OCI-M2 (cell line): ENCODE data around the gene NUCKS1.
A peak's percentile ranks its signal among the peaks of the same experiment; 100 is the strongest.

Source experiments
- DNase-seq: peaks from one replicate; lab custom pipeline; 2025; ENCODE audit not compliant: unreplicated experiment; lab: John Stamatoyannopoulos, UW

Gene NUCKS1

GRCh38 chr1:205701891-205702290, 48.1 kb downstream of the NUCKS1 start:
- DNase-seq: no peak

DNA sequence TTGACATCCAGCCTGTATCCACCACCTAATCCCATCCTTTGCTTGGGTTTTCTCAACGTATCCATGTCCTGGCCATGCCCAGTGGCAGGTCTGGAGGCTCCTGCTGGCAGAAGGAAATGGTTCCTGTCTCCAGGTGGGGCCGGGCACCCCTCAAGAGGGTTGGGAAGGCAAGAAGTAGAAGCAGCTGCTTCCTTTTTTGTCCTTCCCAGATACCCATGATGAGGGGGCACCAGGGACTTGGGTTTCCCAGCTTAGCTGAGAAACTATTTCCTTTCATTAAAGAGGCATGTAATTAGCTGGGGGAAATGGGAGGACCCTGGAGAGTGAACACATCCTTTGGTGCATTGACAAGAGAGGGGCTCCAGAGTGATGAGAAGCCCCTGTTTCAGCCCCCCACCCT, 48.6 kb downstream of the NUCKS1 start:
- no peak for DNase-seq

GRCh38 chr1:205700865-205701401, 49.0 kb downstream of the NUCKS1 start:
- DNase-seq: no peak

GRCh38 chr1:205699416-205699815, 50.6 kb downstream of the NUCKS1 start:
- DNase-seq: no peak

- no peak for DNase-seq
These were observed 51.1 kb downstream of the NUCKS1 start for GRCh38 chr1:205698921-205699320.

DNA sequence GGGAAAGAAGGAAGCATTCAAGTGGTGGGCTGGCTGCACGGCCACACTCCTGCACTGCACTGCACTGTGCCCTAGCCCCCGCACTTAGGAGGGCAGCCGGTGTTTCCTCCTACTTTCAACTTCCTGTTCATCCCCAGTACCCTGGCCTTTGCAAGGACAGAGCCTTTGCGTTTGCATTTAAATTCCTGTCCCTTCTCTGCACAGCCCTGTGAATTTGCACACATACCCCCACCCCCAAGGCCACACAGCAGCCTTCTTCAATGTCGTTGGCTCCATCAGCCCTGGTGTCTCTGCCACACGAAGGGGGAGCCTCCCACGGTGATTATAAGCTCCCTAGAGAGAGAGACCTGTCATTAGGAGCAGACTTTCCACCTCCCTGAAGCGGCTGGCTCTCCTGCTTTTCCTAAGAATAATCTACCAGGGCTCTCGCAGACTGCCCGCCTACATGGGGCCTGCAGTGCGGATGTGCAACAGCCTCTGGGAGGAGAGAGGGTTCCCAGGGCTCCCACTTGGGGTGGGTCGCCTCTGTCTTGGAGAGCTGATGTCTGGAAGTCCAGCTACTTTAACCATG, 56.5 kb downstream of the NUCKS1 start:
- no peak for DNase-seq

DNA sequence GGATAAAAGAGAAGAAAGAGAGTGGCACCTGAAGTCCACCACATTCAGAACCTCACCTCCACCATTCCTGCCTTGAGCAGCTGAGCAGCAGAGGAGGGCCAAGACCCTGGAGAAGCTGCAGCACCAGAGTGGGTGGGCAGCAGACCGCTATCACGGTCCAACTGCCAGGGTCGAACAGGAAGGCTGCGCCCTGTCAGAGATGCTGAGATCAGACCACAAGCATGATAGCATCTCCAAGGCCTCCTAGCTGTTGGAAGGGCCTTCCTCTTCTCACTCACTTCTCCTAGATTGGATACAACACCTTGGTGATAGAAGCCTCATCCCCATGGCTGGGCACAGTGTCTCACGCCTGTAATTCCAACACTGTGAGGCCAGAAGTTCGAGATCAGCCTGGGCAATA, 57.6 kb downstream of the NUCKS1 start:
- no peak for DNase-seq

GRCh38 chr1:205690122-205690756, 59.7 kb downstream of the NUCKS1 start:
- no peak for DNase-seq

GRCh38 chr1:205689479-205689878, 60.5 kb downstream of the NUCKS1 start:
- no peak for DNase-seq

DNA sequence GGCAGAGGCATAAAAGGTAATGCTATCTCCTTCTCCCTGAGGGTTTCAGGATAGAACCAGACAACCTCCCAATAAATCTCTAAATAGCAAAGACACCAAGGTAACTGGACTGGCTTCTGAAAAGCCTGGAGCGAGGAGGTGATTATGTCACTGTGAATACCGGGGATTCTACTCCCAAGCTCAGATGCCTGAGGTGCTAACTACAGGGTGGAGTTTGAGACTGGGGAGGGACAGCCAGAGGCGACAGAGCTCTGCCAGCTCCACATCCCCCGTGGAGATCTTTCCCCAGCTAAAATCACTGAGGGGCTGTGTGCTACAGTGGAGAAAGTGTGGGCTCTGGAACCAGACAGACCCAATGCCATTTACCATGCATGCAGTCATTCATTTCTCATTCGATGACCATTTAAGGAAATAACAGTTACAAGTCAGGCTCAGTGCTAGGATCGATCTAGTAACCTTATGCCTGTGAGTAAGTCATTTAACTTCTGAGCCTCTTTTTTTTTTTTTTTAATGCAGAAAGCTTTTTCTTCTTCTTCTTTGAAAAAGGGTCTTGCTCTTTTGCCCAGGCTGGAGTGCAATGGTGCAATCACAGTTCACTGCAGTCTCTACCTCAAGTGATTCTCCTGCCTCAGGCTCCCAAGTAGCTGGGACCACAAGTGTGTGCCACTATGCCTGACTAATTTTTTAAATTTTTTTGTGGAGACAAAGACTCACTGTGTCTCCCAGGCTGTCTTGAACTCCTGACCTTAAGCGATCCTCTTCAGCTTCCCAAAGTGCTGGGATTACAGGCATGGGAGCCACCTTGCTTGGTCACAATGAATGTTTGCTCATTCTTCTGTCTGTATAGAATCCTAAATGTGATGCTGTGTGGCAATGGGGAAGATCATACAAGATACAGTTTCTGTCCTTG, 61.6 kb downstream of the NUCKS1 start:
- no peak for DNase-seq

DNA sequence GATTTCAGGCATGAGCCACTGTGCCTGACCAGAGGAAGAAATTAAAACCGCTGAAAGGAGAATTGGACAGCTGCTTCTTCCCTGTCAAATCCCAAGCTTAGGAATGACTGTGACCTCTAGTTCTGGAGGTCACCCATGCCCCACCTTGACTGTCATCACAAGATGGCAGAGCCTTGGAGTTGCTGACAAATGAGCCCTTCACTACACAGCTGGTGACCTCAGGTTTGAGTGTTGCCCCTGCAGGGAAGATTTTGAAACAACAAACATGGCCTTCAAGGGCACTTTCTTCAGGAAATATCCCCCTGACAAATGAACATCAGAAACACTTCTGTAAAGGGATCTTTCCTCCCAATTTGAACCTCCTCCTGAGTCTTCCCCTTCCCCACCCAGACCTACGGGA, 62.7 kb downstream of the NUCKS1 start:
- no peak for DNase-seq

GRCh38 chr1:205681364-205681763, 68.6 kb downstream of the NUCKS1 start:
- no peak for DNase-seq

GRCh38 chr1:205680073-205680851, 69.7 kb downstream of the NUCKS1 start, which contains the start of gene SLC45A3:
Gene SLC45A3 (minus strand): TSS chr1:205680509. CDS start chr1:205664656, 15,853 bp downstream.
- DNase-seq: no peak

- DNase-seq: peak; percentile 38
These were observed 71.5 kb downstream of the NUCKS1 start for GRCh38 chr1:205678286-205679111.

GRCh38 chr1:205677167-205677566, 72.8 kb downstream of the NUCKS1 start:
- DNase-seq: no peak

- no peak for DNase-seq
These were observed 73.4 kb downstream of the NUCKS1 start for GRCh38 chr1:205676597-205676996.

DNA sequence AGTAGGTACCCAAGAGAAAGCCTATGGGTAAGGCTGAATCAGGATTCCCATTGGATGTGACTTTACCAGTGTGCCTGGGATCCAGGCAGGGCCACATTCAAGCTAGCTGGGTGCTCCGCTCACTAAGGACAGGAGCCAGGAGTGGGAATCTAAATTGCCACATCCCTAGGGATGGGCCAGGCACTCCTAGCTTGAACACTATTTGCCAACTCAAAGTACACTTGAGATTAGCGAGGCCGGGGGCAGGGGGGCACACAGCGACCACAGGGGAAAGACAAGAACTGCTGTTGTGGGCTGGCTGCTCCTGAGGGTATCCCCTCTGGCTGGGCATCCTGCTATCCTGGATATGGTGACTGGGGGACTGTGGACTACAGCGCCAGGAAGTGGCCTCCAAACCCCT, 74.0 kb downstream of the NUCKS1 start:
- DNase-seq: no peak

DNA sequence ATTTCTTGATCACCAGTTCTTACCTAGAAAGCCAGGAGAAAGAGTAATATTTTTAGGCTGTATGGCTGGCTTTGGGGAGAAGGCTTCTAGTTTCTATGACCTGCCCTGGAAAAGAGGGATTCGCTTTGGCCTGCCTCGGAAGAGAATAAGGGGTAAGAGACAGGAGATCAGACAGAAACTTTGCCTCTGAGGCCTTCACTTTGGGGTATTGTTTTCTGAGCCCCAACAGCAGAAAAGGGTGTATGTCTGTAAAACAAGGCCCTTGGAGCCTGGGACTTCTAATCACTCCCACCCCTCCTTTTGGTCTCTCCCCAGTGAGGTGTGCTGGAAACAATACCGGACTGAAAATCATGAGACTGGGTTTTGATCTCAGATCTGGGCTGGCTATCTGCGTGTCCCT, 74.7 kb downstream of the NUCKS1 start:
- DNase-seq: no peak

- no peak for DNase-seq
These were observed 77.0 kb downstream of the NUCKS1 start for GRCh38 chr1:205672970-205673369.

- no peak for DNase-seq
These were observed 77.5 kb downstream of the NUCKS1 start for GRCh38 chr1:205672395-205672889.
